GM23248 (cell line): ENCODE results near the gene TJP3. TPM values are rescaled to one million over a fixed set of nuclear protein-coding genes. Genes with fewer than 3 reads are reported as not detected.

Experiments used
- DNase-seq: peaks from one replicate; pipeline ENCODE4 v3.0.0-alpha.2; 2015
- H2AFZ ChIP-seq: fragments of 200-600 bp; sonication (generic); 2 replicates; pipeline ENCODE4 v1.6.1; 2016; ENCODE audit warnings: antibody characterized with exemption
- H3F3A ChIP-seq: fragments of 200-600 bp; sonication (generic); 2 replicates; pipeline ENCODE4 v1.6.1; 2016; ENCODE audit warnings: mild to moderate bottlenecking, antibody characterized with exemption, mixed run types; ENCODE audit not compliant: insufficient read depth
- H3K27ac ChIP-seq: fragments of 200-600 bp; sonication (generic); 2 replicates; pipeline ENCODE4 v1.5.1; 2016; ENCODE audit warnings: mild to moderate bottlenecking
- H3K27me3 ChIP-seq: fragments of 200-600 bp; sonication (generic); replicated peaks from 2 replicates; pipeline ENCODE4 v1.6.1; 2016; ENCODE audit warnings: mild to moderate bottlenecking; ENCODE audit not compliant: insufficient read depth
- H3K36me3 ChIP-seq: fragments of 200-600 bp; sonication (generic); 2 replicates; pipeline ENCODE4 v1.6.1; 2016; ENCODE audit warnings: low read depth, mild to moderate bottlenecking
- H3K4me1 ChIP-seq: fragments of 200-600 bp; sonication (generic); 2 replicates; pipeline ENCODE4 v1.6.1; 2016; ENCODE audit warnings: mild to moderate bottlenecking; ENCODE audit not compliant: insufficient read depth
- H3K4me2 ChIP-seq: fragments of 200-600 bp; sonication (generic); one replicate; pipeline ENCODE4 v1.6.1; 2016; ENCODE audit warnings: mild to moderate bottlenecking; ENCODE audit not compliant: unreplicated experiment
- H3K4me3 ChIP-seq: fragments of 200-600 bp; sonication (generic); 2 replicates; pipeline ENCODE4 v1.5.1; 2016; ENCODE audit warnings: mild to moderate bottlenecking
- H3K79me2 ChIP-seq: fragments of 200-600 bp; sonication (generic); 2 replicates; pipeline ENCODE4 v1.6.1; 2016; ENCODE audit warnings: mild to moderate bottlenecking; ENCODE audit not compliant: insufficient read depth
- H3K9ac ChIP-seq: fragments of 200-600 bp; sonication (generic); 2 replicates; pipeline ENCODE4 v1.6.1; 2016; ENCODE audit warnings: mild to moderate bottlenecking
- H3K9me2 ChIP-seq: fragments of 200-600 bp; sonication (generic); 2 replicates; pipeline ENCODE4 v1.6.1; 2016; ENCODE audit warnings: mixed run types, mild to moderate bottlenecking, moderate library complexity; ENCODE audit not compliant: insufficient read depth
- H3K9me3 ChIP-seq: fragments of 200-600 bp; sonication (generic); one replicate; pipeline ENCODE4 v1.6.1; 2017; ENCODE audit warnings: low read depth
- H4K20me1 ChIP-seq: fragments of 200-600 bp; sonication (generic); 2 replicates; pipeline ENCODE4 v1.6.0; 2016; ENCODE audit not compliant: insufficient read depth
- EZH2 ChIP-seq: fragments of 200-600 bp; sonication (generic); IDR thresholded peaks from 2 replicates; pipeline ENCODE4 v1.6.1; 2018; ENCODE audit warnings: antibody characterized with exemption, mild to moderate bottlenecking; ENCODE audit not compliant: insufficient read depth, poor library complexity, severe bottlenecking
- EZH2phosphoT487 ChIP-seq: fragments of 200-600 bp; sonication (generic); IDR thresholded peaks from 2 replicates; pipeline ENCODE4 v1.6.1; 2018; ENCODE audit warnings: antibody characterized with exemption, moderate library complexity, mild to moderate bottlenecking, low read depth; ENCODE audit not compliant: insufficient read depth
- WGBS, 2 experiments: methylation state at CpG; one replicate each; pipeline ENCODE4 v1.1.6; 2015 to 2017; ENCODE audit warnings: low lambda C conversion rate in 2 of 2, low coverage in 1 of 2; ENCODE audit errors: missing lambda C conversion rate in 2 of 2; 5-methylcytosine and 5-hydroxymethylcytosine counted together
- in situ Hi-C: fragments of 300-500 bp; cut with MboI; formaldehyde crosslinking; loops from 2 replicates; pipeline ENCODE4 v1.15.0; 2020
- polyA plus RNA-seq: library from polyadenylated mRNA; unstranded; fragments of >200 nt; fragmentation: Nextera tagmentation; extraction: Ambion mirVana; gene quantifications from 2 replicates; pipeline ENCODE4 v1.2.1, GENCODE V29; 2016
- total RNA-seq: library from RNA; depleted of rRNA; stranded (reverse); fragments of >200 nt; shearing (Covaris generic); gene quantifications from 2 replicates; pipeline ENCODE4 v1.2.3, GENCODE V29; 2014

The TJP3 gene
- total and polyA plus RNA-seq, 2 experiments from 2014 or later: not detected

GRCh38 chr19:3692141-3693024 is 15.8 kb upstream of the TJP3 start:
- no peak for DNase-seq
- H3K79me2 ChIP-seq: peaks cover 97% of the 10 kb centered on the region
- H2AFZ ChIP-seq: no peak overlapping the region
- H3K27me3 ChIP-seq: no peaks in the 10 kb centered on the region
- no peaks in the 10 kb centered on the region for H3K9me2 ChIP-seq
- no peaks in the 10 kb centered on the region for H3K4me1 ChIP-seq
- no peaks in the 10 kb centered on the region for H3K9me3 ChIP-seq
- H3K9ac ChIP-seq: no peak overlapping the region
- TF ChIP-seq EZH2: no peak
- TF ChIP-seq EZH2phosphoT487: no peak
- no peaks in the 10 kb centered on the region for H3F3A ChIP-seq
- H3K27ac ChIP-seq: no peak overlapping the region
- no peak overlapping the region for H3K4me2 ChIP-seq
- no peaks in the 10 kb centered on the region for H3K36me3 ChIP-seq
- 94 to 97% methylated on average over 19 to 25 of the region's 25 CpGs for WGBS, 2 experiments
- H4K20me1 ChIP-seq: peaks cover 13% of the 10 kb centered on the region; the same call in 1 of the 2 replicates
- no peak overlapping the region for H3K4me3 ChIP-seq
- in situ Hi-C loops: no loop called here

DNA sequence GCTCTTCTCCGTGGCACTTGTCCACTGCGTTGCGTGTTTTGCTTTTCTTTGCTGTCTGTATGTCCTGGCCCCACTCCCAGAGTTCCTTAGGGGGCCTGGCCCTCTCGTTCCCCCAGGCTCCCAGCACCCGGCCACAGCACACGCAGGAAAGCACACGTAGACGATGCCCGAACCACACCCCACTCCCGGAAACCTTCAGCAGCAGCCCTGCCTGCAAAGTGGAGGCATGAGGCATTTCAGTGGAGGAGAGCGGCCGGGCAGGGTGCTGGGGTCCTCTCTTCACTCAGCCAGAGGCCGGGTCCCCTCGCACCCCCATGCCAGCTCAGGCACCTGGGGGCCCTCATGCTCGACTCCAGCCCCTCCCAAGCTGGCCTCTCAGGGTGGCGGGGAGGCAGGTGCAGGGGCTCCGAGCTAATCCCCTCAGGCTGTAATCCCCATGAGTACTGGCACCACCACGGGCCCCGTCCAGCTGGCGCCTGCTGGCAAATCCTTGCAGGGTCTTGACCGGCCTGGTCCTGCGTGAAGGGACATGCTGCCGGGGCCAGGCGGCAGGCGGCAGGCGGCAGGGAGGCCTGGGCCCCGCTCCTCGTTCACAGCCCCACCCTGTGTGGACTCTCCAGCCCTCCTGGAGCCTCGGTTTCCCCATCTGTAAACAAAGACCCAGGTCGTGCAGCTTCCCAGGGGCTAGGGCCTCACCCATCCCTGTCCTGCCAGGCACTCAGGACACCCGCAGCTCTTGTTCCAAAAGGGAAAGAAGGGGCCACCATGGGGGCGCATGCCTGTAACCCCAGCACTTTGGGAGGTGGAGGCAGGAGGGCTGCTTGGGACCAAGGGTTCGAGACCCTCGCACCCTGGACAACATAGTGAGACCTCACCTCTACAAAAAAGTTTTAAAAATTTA is 14.9 kb upstream of the TJP3 start:
- Histone ChIP-seq H3F3A (no peaks in the 10 kb centered on the region), H3K27ac (no peak overlapping the region), H3K9me2 (no peaks in the 10 kb centered on the region), H3K79me2 (peaks cover 97% of the 10 kb centered on the region), H3K27me3 (no peaks in the 10 kb centered on the region), H2AFZ (no peak overlapping the region), H4K20me1 (peaks cover 13% of the 10 kb centered on the region; the same call in 1 of the 2 replicates), H3K4me3 (no peak overlapping the region), H3K4me2 (no peak overlapping the region), H3K9me3 (no peaks in the 10 kb centered on the region), H3K36me3 (no peaks in the 10 kb centered on the region), H3K9ac (no peak overlapping the region), H3K4me1 (0 out of 2 replicates have a peak, but pooled peaks cover under 1% of the 10 kb centered on the region)
- TF ChIP-seq EZH2 (no peak), EZH2phosphoT487 (no peak)
- 90 to 91% methylated on average over 34 of the region's 34 CpGs for WGBS, 2 experiments
- no peak for DNase-seq
- in situ Hi-C loops: no loop called here

- 90 to 91% methylated on average over 35 to 42 of the region's 42 CpGs for WGBS, 2 experiments
- peaks cover 13% of the 10 kb centered on the region; the same call in 1 of the 2 replicates for H4K20me1 ChIP-seq
- in situ Hi-C loops: no loop called here
Measured at GRCh38 chr19:3694361-3695123, 13.6 kb upstream of the TJP3 start.

DNA sequence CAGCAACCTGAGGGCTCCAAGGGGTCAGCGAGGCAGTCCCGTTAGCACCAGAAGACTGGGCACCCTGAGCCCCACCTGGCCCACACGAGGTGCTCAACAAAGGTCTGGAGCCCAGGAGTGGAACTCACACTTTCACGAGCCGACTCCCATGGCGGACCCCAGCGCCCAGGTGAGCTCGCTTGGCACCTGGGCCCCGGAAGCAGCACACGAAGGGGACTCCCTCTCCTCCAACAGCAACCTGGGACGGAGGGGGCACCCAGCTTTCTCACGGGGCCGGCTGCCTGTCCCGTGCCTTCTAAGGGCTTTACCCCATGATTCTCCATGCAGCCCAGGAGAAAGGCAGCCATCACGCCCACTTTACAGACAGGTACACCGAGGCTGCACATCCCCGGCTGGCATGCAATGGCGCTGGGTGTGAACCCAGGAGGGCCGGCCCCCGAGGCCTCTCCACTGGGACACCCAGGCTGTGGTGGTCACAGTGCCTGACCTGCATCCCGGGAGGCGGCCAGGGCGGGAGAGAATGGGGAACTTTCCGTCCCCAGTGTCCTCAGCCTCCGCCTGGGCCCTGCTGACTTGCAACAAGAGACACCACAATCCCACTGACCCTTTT is 13.0 kb upstream of the TJP3 start:
- H3K9ac ChIP-seq: no peak overlapping the region
- H3K27ac ChIP-seq: no peak overlapping the region
- H3K4me3 ChIP-seq: no peak overlapping the region
- H2AFZ ChIP-seq: no peak overlapping the region
- TF ChIP-seq EZH2phosphoT487 (no peak), EZH2 (no peak)
- H3K36me3 ChIP-seq: no peaks in the 10 kb centered on the region
- no peak overlapping the region for H3K4me2 ChIP-seq
- H3K9me3 ChIP-seq: no peaks in the 10 kb centered on the region
- WGBS, 2 experiments: 99% methylated on average over 24 to 25 of the region's 25 CpGs
- peaks cover 96% of the 10 kb centered on the region for H3K79me2 ChIP-seq
- H3K9me2 ChIP-seq: no peaks in the 10 kb centered on the region
- DNase-seq: no peak
- no peaks in the 10 kb centered on the region for H3F3A ChIP-seq
- no peaks in the 10 kb centered on the region for H3K27me3 ChIP-seq
- in situ Hi-C loops: no loop called here
- peaks cover 8% of the 10 kb centered on the region; the same call in 1 of the 2 replicates for H4K20me1 ChIP-seq
- 0 out of 2 replicates have a peak, but pooled peaks cover 3% of the 10 kb centered on the region for H3K4me1 ChIP-seq

More at GRCh38 chr19:3694361-3695123, 13.6 kb upstream of the TJP3 start:
- no peak overlapping the region for H3K9ac ChIP-seq
- H3K36me3 ChIP-seq: no peaks in the 10 kb centered on the region
- peaks cover 97% of the 10 kb centered on the region for H3K79me2 ChIP-seq
- no peak overlapping the region for H3K4me3 ChIP-seq
- no peaks in the 10 kb centered on the region for H3K9me2 ChIP-seq
- no peak overlapping the region for H3K4me2 ChIP-seq
- H3K27me3 ChIP-seq: no peaks in the 10 kb centered on the region
- no peak overlapping the region for H3K27ac ChIP-seq
- DNase-seq: no peak
- TF ChIP-seq EZH2: no peak
- H3K9me3 ChIP-seq: no peaks in the 10 kb centered on the region
- no peaks in the 10 kb centered on the region for H3F3A ChIP-seq
- H3K4me1 ChIP-seq: 0 out of 2 replicates have a peak, but pooled peaks cover 3% of the 10 kb centered on the region
- no peak overlapping the region for H2AFZ ChIP-seq
